Tongue (tissue), 3 donors: ENCODE results near the gene RMI1. TPM values are rescaled to one million over a fixed set of nuclear protein-coding genes. Genes with fewer than 3 reads are reported as not detected.
"Not testable (repeated sequence)": the region's sequence is repeated elsewhere in the genome, so short reads cannot be mapped to it uniquely, and the experiment has no call there.

ENCODE experiments used
- DNase-seq: peaks from one replicate; pipeline ENCODE4 v3.0.0-alpha.2; 2015
- small RNA-seq: library from RNA; depleted of rRNA; stranded (forward); fragments of <200 nt; gene quantifications from one replicate; pipeline ENCODE3, GENCODE V24; 2014; ENCODE audit warnings: low replicate concordance
- total RNA-seq: library from RNA; depleted of rRNA; stranded (reverse); fragments of >200 nt; gene quantifications from one replicate; pipeline ENCODE4 v1.2.3, GENCODE V29; 2014

The RMI1 gene
- total RNA-seq, 1 donor from 2014 or later: 12.7 TPM

DNA sequence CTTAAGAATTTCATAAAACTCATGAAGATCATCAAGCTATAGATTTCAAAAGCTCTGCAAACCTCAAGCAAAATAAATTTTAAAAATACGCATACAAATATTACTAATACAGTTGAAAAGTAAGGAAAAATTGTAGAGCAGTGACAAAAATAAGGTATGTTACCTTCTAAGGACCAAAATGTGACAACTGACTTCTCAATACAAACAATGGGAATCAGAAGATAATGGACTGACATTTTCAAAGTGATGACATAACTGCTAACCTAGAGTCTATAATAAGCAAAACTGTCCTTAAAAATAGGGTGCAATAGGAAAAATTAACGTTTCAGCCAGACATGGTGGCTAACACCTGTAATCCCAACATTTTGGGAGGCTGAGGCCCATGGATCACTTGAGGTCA, 27.1 kb downstream of the RMI1 start:
- DNase-seq: no peak

- no peak for DNase-seq
Measured at GRCh38 chr9:84024041-84024575, 43.5 kb downstream of the RMI1 start.

DNA sequence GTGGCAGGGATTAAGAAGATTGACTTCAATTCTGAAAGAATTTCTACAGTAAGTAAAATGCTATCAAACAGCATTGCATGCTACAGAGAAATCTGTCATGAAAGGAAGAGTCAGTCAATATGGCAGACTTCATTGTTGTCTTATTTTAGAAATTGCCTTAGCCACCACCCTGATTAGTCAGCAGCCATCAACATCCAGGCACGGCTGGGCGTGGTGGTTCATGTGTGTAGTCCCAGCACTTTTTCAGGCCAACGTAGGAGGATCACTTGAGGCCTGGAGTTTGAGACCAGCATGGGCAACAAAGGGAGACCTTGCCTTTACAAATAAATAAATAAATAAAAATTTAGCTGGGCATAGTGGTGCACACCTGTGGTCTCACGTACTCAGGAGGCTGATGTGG, 46.6 kb downstream of the RMI1 start:
- no peak for DNase-seq

- no peak for DNase-seq
Measured at GRCh38 chr9:84031534-84031933, 50.9 kb downstream of the RMI1 start.

DNA sequence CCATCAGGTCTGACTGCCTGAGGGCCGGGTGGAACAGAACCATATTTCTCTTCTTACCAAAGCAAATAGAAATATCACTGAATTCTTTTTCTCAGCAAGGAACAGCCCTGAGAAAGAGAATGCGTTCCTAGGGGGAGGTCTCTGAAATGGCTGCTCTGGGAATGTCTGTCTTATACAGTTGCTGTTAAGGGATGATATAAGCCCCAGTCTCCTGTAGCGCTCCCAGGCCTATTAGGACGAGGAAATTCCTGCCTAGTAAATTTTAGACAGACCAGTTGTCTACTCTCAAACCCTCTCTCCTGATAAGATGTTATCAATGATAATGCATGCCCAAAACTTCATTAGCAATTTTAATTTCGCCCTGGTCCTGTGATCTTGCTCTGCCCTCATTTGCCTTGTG, 61.3 kb downstream of the RMI1 start:
- DNase-seq: not testable (repeated sequence)

DNA sequence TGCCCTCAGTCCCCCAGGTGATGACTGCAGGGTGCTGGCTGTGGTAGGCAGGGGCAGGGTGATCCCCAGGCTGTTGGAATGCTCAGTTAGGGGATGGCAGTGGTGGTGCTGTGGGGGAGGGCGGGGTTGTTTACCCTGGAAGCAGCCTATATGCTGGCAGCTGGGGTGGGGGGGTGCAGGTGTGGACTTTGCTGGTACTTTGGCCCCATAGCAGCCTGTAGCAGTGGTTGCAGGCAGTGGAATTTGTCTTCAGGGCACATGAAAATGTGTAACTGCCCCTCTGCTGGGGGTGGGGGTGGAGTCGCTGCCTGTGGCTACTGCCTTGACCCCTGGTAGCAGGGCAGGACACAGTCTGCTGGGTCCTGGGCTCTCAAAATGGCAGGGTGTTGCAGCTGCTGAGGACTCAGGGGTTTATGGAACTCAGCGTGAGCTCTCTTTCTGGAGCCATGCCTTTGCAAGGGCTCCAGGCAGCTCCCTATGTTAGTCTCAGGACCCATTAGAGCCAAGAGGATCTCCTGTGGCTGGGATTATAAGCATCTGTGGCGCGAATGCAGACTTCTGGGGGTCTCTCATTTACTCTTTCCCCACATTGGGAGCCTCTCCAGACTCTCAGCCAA, 65.0 kb downstream of the RMI1 start:
- DNase-seq: no peak

Small RNA genes within 50 kb of the gene (small RNA-seq; reads per million reads assigned to genes)
- gene RF00019: not detected

Other genes with a start within 250 kb of the RMI1 start
- 14.9 TPM for gene GKAP1, start 163.0 kb upstream of the RMI1 start, total RNA-seq
- gene KIF27, start 59.4 kb upstream of the RMI1 start, total RNA-seq: 12.5 TPM
- 612 TPM for gene HNRNPK, start 590 bp upstream of the RMI1 start, total RNA-seq